Gastroesophageal sphincter (tissue), 4 donors: ENCODE data around the gene SEMA6B. TPM values are rescaled to one million over a fixed set of nuclear protein-coding genes. Genes with fewer than 3 reads are reported as not detected.

ENCODE experiments used
- ATAC-seq: fragments of 150-250 bp; one replicate; pipeline ENCODE4 v1.9.1; 2016; ENCODE audit warnings: mild to moderate bottlenecking, moderate library complexity
- H3K27ac ChIP-seq, 4 donors: fragments of 200-600 bp; sonication (generic) in 3 of 4; 1 replicate in 3 of 4; 2 replicates in 1 of 4; pipeline ENCODE4 v1.5.1; 2016 to 2019
- H3K27me3 ChIP-seq: fragments of 200-600 bp; sonication (generic); one replicate; pipeline ENCODE4 v1.5.1; 2019
- H3K36me3 ChIP-seq, 2 donors: fragments of 200-600 bp; sonication (generic); one replicate each; pipeline ENCODE4 v1.5.1; 2019; ENCODE audit warnings: control low read depth in 1 of 2
- H3K4me1 ChIP-seq, 3 donors: fragments of 200-600 bp; sonication (generic); 1 replicate in 2 of 3; 2 replicates in 1 of 3; pipeline ENCODE4 v1.5.1; 2016 to 2019; ENCODE audit warnings: control low read depth in 2 of 3
- H3K4me3 ChIP-seq, 2 donors: fragments of 200-600 bp; sonication (generic); one replicate each; pipeline ENCODE4 v1.5.1; 2019; ENCODE audit warnings: mild to moderate bottlenecking in 1 of 2, moderate library complexity in 1 of 2
- H3K9me3 ChIP-seq, 3 donors: fragments of 200-600 bp; sonication (generic); one replicate each; pipeline ENCODE4 v1.5.1; 2017 to 2019; ENCODE audit warnings: control low read depth in 2 of 3
- EP300 ChIP-seq: sonication (generic); formaldehyde crosslinking; IDR thresholded peaks from one replicate; pipeline ENCODE4 v1.6.1; 2017; ENCODE audit warnings: antibody characterized with exemption, mild to moderate bottlenecking
- POLR2A ChIP-seq, 2 donors: fragments of 450-650 bp; IDR thresholded peaks; one replicate each; pipeline ENCODE4 v1.6.1; 2017; ENCODE audit warnings: antibody characterized with exemption in 2 of 2, mild to moderate bottlenecking in 2 of 2, moderate library complexity in 1 of 2
- POLR2AphosphoS5 ChIP-seq: sonication (generic); formaldehyde crosslinking; IDR thresholded peaks from one replicate; pipeline ENCODE4 v1.6.1; 2017; ENCODE audit warnings: antibody characterized with exemption
- WGBS, 2 donors: methylation state at CpG; one replicate each; pipeline ENCODE4 v1.1.5; 2018; ENCODE audit warnings: low coverage in 1 of 2; 5-methylcytosine and 5-hydroxymethylcytosine counted together
- total RNA-seq, 4 donors: library from RNA; depleted of rRNA; stranded (reverse); fragments of >200 nt; gene quantifications; one replicate each; pipeline ENCODE4 v1.1.0, GENCODE V29; 2016
- TF ChIP-seq, protein P1 (sequence below), 4 experiments: fragments of 200-600 bp in 2 of 4; fragments of 450-650 bp in 2 of 4; sonication (generic) in 1 of 4; IDR thresholded peaks; one replicate each; pipeline ENCODE4 v1.5.1; 2017 to 2019; ENCODE audit warnings: antibody characterized with exemption in 4 of 4, mild to moderate bottlenecking in 2 of 4, moderate library complexity in 2 of 4

The SEMA6B gene
- total RNA-seq, 4 donors from 2014 or later, result 2.0 to 12.4 (median 7.3) TPM

DNA sequence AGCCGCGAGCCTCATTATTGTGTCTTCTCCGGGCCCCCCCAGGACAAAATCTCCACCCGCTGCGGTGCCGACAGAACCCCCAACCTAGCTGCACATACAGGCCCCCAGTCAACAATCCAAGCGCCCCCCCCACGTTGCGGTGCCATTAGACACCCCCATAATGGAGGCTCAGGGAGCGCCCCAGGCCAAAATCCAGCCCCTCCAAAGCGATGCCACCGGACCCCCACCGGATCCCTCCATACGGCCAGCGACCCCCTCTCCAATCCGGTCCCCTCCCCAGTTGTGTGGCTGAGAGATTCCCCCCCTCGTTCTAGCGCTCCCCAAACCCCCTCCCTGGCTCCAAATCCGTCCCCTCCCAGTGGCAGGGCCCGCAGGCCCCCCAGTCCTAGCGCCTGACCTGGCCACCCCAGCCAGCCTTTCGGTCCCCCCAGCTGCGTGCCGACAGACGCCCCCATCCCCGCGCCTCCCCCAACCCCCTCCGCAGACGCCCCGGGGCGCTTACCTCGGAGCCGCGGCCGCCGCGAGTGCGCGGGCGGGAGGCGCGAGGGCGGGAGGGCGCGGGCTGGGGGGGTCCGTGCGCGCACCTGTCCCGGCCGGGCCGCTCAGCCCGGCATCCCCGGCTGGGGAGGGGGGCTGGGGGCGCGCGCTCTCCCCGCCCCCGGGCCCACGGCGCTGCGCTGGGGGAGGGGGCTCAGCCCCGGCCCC is 21.6 kb upstream of the SEMA6B start:
- H3K27me3 ChIP-seq, result peaks cover 96% of the 10 kb centered on the region
- TF ChIP-seq POLR2AphosphoS5 (no peak), EP300 (no peak), POLR2A (IDR thresholded peaks at IDR 0.05) (no peak)
- TF ChIP-seq, protein P1, sequence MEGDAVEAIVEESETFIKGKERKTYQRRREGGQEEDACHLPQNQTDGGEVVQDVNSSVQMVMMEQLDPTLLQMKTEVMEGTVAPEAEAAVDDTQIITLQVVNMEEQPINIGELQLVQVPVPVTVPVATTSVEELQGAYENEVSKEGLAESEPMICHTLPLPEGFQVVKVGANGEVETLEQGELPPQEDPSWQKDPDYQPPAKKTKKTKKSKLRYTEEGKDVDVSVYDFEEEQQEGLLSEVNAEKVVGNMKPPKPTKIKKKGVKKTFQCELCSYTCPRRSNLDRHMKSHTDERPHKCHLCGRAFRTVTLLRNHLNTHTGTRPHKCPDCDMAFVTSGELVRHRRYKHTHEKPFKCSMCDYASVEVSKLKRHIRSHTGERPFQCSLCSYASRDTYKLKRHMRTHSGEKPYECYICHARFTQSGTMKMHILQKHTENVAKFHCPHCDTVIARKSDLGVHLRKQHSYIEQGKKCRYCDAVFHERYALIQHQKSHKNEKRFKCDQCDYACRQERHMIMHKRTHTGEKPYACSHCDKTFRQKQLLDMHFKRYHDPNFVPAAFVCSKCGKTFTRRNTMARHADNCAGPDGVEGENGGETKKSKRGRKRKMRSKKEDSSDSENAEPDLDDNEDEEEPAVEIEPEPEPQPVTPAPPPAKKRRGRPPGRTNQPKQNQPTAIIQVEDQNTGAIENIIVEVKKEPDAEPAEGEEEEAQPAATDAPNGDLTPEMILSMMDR (IDR thresholded peaks at IDR 0.05), result no peak
- WGBS, 2 donors, result 0 to 2% methylated on average over 3 to 7 of the region's 62 CpGs
- peaks cover 0 to 38% (median 13%) of the 10 kb centered on the region in 3 donors for H3K4me1 ChIP-seq
- ATAC-seq, result no peak
- no peaks in the 10 kb centered on the region for H3K9me3 ChIP-seq
- H3K27ac ChIP-seq, result peak overlapping the region in 2 of 4 donors; percentile 43 to 54
- peak overlapping the region in 1 of 2 donors; percentile 47 for H3K4me3 ChIP-seq
- H3K36me3 ChIP-seq, result no peaks in the 10 kb centered on the region

DNA sequence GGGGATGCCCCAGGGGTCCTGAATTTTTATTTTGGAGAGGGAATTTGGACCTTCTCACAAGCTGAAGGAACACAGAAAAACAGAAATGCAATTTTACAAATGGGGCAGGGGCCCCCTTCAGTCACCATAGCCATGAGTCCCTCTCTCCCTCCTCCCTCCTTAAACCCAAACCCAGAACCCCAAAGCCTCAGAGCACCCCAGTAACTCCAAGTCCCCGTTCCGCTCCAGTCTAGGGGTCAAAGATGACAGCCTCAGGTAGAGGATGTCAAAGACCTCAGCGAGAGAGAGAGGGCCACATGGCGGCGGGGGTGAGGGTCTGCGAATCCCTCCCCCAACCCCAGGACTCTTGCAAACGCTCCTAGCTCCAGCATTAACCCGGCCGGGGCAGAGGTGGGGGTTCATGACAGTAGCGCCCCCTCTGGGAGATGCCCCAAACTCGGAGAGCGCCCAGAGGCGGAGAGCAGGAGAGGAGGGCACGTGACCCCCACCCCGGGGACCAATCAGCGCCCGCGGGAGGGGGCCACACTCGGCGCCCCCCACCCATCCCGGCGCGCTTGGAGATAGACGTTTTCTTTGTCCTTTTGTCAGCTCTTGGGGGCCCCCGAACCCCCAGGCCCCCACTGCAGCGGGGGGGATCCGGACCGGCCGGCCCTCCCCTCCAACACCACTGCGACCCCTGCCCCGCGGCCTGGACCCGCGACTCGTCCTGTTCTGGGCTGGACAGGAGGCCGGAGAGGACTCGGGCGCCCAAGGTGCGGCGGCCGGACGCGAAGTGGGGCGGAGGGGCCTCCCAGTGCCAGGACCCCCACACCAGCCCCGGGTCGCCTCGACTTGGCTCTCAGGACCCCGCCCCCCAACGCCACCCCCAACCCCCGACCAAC is 20.8 kb upstream of the SEMA6B start:
- no peak for TF ChIP-seq EP300
- TF ChIP-seq, protein P1 (IDR thresholded peaks at IDR 0.05), result no peak
- no peak for TF ChIP-seq POLR2A (IDR thresholded peaks at IDR 0.05)
- TF ChIP-seq POLR2AphosphoS5, result no peak
- Histone ChIP-seq H3K36me3 (no peaks in the 10 kb centered on the region), H3K27ac (peak overlapping the region in 2 of 4 donors; percentile 24 to 54), H3K4me3 (peak overlapping the region in 1 of 2 donors; percentile 47), H3K27me3 (peaks cover 96% of the 10 kb centered on the region), H3K4me1 (peaks cover 0 to 47% (median 13%) of the 10 kb centered on the region in 3 donors), H3K9me3 (no peaks in the 10 kb centered on the region)
- no peak for ATAC-seq
- WGBS, 2 donors, result 20% methylated on average over 1 of the region's 50 CpGs; no CpG with 5 or more reads in 1 of the 2 donors

DNA sequence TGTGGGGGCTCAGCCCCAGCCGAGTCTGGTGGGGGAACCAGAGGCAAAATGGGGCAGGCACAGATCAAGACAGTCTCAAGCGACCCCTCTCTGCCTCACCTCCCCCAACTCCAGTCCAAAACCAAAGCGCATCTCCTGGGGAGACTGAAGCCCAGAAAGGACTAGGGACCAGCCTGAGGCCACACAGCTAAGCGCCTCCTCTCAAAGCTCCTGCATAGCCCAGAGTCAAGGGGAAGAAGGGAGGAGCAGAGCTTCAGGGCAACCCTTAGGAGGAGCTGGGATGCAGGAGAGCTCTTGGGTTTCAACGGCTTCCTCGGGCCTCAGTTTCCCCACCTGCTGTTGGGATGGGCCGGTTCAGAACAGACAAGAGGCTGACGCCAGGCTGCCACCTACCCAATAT is 19.9 kb upstream of the SEMA6B start:
- ATAC-seq, result no peak
- peaks cover 0 to 47% (median 7%) of the 10 kb centered on the region in 3 donors for H3K4me1 ChIP-seq
- H3K4me3 ChIP-seq, result no peak overlapping the region
- TF ChIP-seq EP300, result no peak
- TF ChIP-seq, protein P1 (IDR thresholded peaks at IDR 0.05), result no peak
- H3K9me3 ChIP-seq, result no peaks in the 10 kb centered on the region
- no peak overlapping the region for H3K27ac ChIP-seq
- H3K27me3 ChIP-seq, result peaks cover 96% of the 10 kb centered on the region
- WGBS, 2 donors, result 67% methylated on average over 1 of the region's 8 CpGs; no CpG with 5 or more reads in 1 of the 2 donors
- H3K36me3 ChIP-seq, result no peaks in the 10 kb centered on the region

DNA sequence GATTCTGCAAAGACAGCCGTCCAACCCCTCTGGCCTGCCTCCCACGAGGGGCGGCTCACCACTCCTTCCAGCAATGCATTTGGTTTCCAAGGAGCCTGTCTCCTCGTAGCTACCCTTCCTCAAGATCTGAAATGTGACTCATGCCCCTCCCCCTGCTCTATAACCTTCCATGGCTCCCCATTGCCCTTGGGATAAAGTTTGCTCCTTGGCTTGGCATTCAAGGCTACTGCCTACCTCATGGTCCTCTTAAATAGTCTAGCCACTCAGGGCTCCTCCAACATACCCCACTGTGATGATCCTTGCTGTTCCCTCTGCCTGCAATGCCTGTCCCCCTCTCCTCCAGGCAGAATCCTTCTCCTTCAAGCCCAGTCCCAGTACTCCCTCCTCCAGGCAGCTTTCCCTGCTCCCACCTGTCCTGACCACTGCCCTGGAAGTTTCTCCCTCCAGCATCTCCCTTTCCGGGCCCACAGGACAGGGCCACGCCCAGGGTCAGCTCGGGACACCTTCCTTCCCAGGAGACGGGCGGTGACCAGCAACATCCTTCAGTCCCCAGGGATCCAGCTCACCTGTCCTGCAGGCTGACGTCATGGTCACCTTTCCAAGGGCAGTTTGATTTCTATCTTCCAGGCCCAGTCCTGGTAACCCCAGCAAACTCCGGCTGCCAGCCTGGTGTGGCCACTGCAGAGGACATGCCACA is 19.2 kb upstream of the SEMA6B start:
- H3K36me3 ChIP-seq, result no peaks in the 10 kb centered on the region
- WGBS, 2 donors, result 44 to 58% methylated on average over 2 to 4 of the region's 11 CpGs
- no peak overlapping the region for H3K27ac ChIP-seq
- H3K27me3 ChIP-seq, result peaks cover 96% of the 10 kb centered on the region
- no peaks in the 10 kb centered on the region for H3K9me3 ChIP-seq
- peaks cover 0 to 40% (median 3%) of the 10 kb centered on the region in 3 donors for H3K4me1 ChIP-seq
- no peak overlapping the region for H3K4me3 ChIP-seq
- no peak for ATAC-seq
- TF ChIP-seq POLR2A (IDR thresholded peaks at IDR 0.05), result no peak
- TF ChIP-seq EP300, result no peak
